ENCODE measurements around the gene KBTBD7. TPM values are rescaled to one million over a fixed set of nuclear protein-coding genes. Genes with fewer than 3 reads are reported as not detected.

KBTBD7 gene
- polyA plus RNA-seq, 3 donors: 0.43 to 7.7 (median 5.5) TPM

DNA sequence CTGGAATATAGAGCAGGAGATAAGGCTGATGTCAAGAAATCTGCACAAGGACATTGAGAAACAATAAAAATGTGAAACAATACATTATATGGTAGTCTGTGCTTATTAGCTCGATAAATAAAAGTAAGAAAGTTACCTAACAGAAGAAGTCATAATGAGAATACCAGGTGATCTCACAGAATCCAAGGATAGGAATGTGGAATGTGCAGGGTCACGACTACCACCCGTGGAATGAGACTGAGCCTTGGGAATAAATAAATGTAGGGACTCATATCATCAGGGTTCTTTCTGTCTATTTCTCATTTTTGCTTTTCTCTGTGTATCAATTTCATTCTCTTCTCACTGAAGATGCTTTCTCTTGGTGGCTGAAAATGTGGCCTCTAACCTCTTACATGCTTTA, 26.0 kb upstream of the KBTBD7 start:
- Mint-ChIP-seq H3K4me1 (no peaks in the 10 kb centered on the region), H3K9me3 (no peaks in the 10 kb centered on the region), H3K27me3 (ENCODE audit: low read depth in 3 of 3) (no peaks in the 10 kb centered on the region), H3K27ac (no peak overlapping the region), H3K4me3 (no peak overlapping the region), H3K36me3 (peaks cover 41 to 43% of the 10 kb centered on the region in 2 donors)
- intact Hi-C loops (cut with micrococcal nuclease): loop anchor here in 1 of 2 donors (10.0 kb wide), 1 partner anchor 146 kb away; no protein-coding TSS in a partner anchor
- Histone ChIP-seq H4K20me1 (ENCODE audit: insufficient read depth, low read length) (no peaks in the 10 kb centered on the region), H3K27me3 (ENCODE audit: control insufficient read depth in 2 of 2, insufficient read depth in 2 of 2, low read length in 2 of 2) (no peaks in the 10 kb centered on the region), H3K9me3 (replicated peaks in 1 of 2; ENCODE audit: control insufficient read depth in 1 of 2, insufficient read depth in 1 of 2, low read length in 2 of 2) (no peaks in the 10 kb centered on the region), H3K79me2 (ENCODE audit: insufficient read depth, low read length) (no peaks in the 10 kb centered on the region), H3K36me3 (replicated peaks in 1 of 2; ENCODE audit: control insufficient read depth in 1 of 2, insufficient read depth in 2 of 2, low read length in 2 of 2) (peaks cover 8 to 43% of the 10 kb centered on the region in 2 donors), H3K4me1 (ENCODE audit: control insufficient read depth in 1 of 2, insufficient read depth in 2 of 2, low read length in 2 of 2) (no peaks in the 10 kb centered on the region), H3K4me3 (replicated peaks in 1 of 3; ENCODE audit: low read depth in 2 of 3, low read length in 3 of 3) (no peak overlapping the region), H2AFZ (ENCODE audit: insufficient read depth, low read depth, low read length, poor library complexity, severe bottlenecking) (no peak overlapping the region), H3K9ac (ENCODE audit: insufficient read depth, low read length, poor library complexity, severe bottlenecking) (no peak overlapping the region), H3K4me2 (replicated peaks; ENCODE audit: extremely low read depth, low read length, poor library complexity, severe bottlenecking) (no peak overlapping the region), H3K27ac (ENCODE audit: low read depth in 1 of 2, low read length in 2 of 2) (no peak overlapping the region)
- DNase-seq: no peak
- TF ChIP-seq, protein P1, sequence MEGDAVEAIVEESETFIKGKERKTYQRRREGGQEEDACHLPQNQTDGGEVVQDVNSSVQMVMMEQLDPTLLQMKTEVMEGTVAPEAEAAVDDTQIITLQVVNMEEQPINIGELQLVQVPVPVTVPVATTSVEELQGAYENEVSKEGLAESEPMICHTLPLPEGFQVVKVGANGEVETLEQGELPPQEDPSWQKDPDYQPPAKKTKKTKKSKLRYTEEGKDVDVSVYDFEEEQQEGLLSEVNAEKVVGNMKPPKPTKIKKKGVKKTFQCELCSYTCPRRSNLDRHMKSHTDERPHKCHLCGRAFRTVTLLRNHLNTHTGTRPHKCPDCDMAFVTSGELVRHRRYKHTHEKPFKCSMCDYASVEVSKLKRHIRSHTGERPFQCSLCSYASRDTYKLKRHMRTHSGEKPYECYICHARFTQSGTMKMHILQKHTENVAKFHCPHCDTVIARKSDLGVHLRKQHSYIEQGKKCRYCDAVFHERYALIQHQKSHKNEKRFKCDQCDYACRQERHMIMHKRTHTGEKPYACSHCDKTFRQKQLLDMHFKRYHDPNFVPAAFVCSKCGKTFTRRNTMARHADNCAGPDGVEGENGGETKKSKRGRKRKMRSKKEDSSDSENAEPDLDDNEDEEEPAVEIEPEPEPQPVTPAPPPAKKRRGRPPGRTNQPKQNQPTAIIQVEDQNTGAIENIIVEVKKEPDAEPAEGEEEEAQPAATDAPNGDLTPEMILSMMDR (IDR thresholded peaks at IDR 0.05): no peak
- WGBS (ENCODE audit: insufficient coverage): no CpG with 5 or more reads among the region's 3 CpGs

- peaks cover 0 to 3% (median 0%) of the 10 kb centered on the region in 3 donors for H3K27me3 Mint-ChIP-seq (ENCODE audit: low read depth in 3 of 3)
- peaks cover 29% of the 10 kb centered on the region in 2 donors for H3K36me3 Mint-ChIP-seq
- H3K4me1 ChIP-seq (ENCODE audit: control insufficient read depth in 1 of 2, insufficient read depth in 2 of 2, low read length in 2 of 2): no peaks in the 10 kb centered on the region
- no peak overlapping the region for H3K4me3 Mint-ChIP-seq
- H3K27ac ChIP-seq (ENCODE audit: low read depth in 1 of 2, low read length in 2 of 2): no peak overlapping the region
- H3K9me3 Mint-ChIP-seq: peaks cover 6 to 17% (median 12%) of the 10 kb centered on the region in 7 donors
- peaks cover 4% of the 10 kb centered on the region in 2 donors for H3K9me3 ChIP-seq (replicated peaks in 1 of 2; ENCODE audit: control insufficient read depth in 1 of 2, insufficient read depth in 1 of 2, low read length in 2 of 2)
- no peak overlapping the region for H3K4me2 ChIP-seq (replicated peaks; ENCODE audit: extremely low read depth, low read length, poor library complexity, severe bottlenecking)
- H3K4me3 ChIP-seq (replicated peaks in 1 of 3; ENCODE audit: low read depth in 2 of 3, low read length in 3 of 3): no peak overlapping the region
- H3K27me3 ChIP-seq (ENCODE audit: control insufficient read depth in 2 of 2, insufficient read depth in 2 of 2, low read length in 2 of 2): no peaks in the 10 kb centered on the region
- peaks cover 8 to 23% of the 10 kb centered on the region in 2 donors for H3K36me3 ChIP-seq (replicated peaks in 1 of 2; ENCODE audit: control insufficient read depth in 1 of 2, insufficient read depth in 2 of 2, low read length in 2 of 2)
- TF ChIP-seq, protein P1 (IDR thresholded peaks at IDR 0.05): no peak
- no peak overlapping the region for H3K9ac ChIP-seq (ENCODE audit: insufficient read depth, low read length, poor library complexity, severe bottlenecking)
- no peaks in the 10 kb centered on the region for H3K4me1 Mint-ChIP-seq
- DNase-seq: no peak
- H3K27ac Mint-ChIP-seq: no peak overlapping the region
- intact Hi-C loops (cut with micrococcal nuclease): no loop called here
- H2AFZ ChIP-seq (ENCODE audit: insufficient read depth, low read depth, low read length, poor library complexity, severe bottlenecking): no peak overlapping the region
- H3K79me2 ChIP-seq (ENCODE audit: insufficient read depth, low read length): no peaks in the 10 kb centered on the region
- no peaks in the 10 kb centered on the region for H4K20me1 ChIP-seq (ENCODE audit: insufficient read depth, low read length)
Measured at GRCh38 chr13:41216160-41216559, 21.8 kb upstream of the KBTBD7 start.
